PC-3 (cell line): ENCODE results near the gene VPS13A.

Experiments
- CTCF ChIP-seq: fragments of 300-600 bp; sonication (generic); conservative IDR thresholded peaks from 2 replicates; pipeline ENCODE4 v1.5.1; 2017; ENCODE audit warnings: antibody characterized with exemption, low read depth, mild to moderate bottlenecking, low read length
- EZH2 ChIP-seq: fragments of 300-600 bp; sonication (generic); IDR thresholded peaks from one replicate; pipeline ENCODE4 v1.6.1; 2017; ENCODE audit warnings: antibody characterized with exemption, mild to moderate bottlenecking, low read length; ENCODE audit not compliant: unreplicated experiment
- EZH2phosphoT487 ChIP-seq: fragments of 300-600 bp; sonication (generic); IDR thresholded peaks from 2 replicates; pipeline ENCODE4 v1.6.1; 2018; ENCODE audit warnings: mild to moderate bottlenecking, antibody characterized with exemption, low read length, borderline replicate concordance

GRCh38 chr9:77251050-77251449 lies 73.7 kb downstream of the VPS13A start:
- no peak for TF ChIP-seq EZH2phosphoT487
- TF ChIP-seq CTCF = no peak
- no peak for TF ChIP-seq EZH2
